HCT116 (cell line): ENCODE data around the gene SLC6A11. TPM values are rescaled to one million over a fixed set of nuclear protein-coding genes. Genes with fewer than 3 reads are reported as not detected.
A peak's percentile ranks its signal among the peaks of the same experiment; 100 is the strongest.

ENCODE experiments used
- ATAC-seq: fragments of 200-7000 bp; cut with Tn5 transposase; 2 replicates; pipeline ENCODE4 v1.9.1; 2020; ENCODE audit warnings: mild to moderate bottlenecking, moderate library complexity
- BruUV-seq: library from RNA; stranded (reverse); fragments of 400-500 nt; replicated peaks from 2 replicates; lab custom pipeline; 2021; lab: Mats Ljungman, UMichigan
- CTCF ChIA-PET: fragments of 300-600 bp; sonication (Branson Sonifier 250); formaldehyde crosslinking; loops from one replicate; lab custom pipeline; 2021; ENCODE audit warnings: antibody characterized with exemption; lab: Charles Lee
- POLR2A ChIA-PET: fragments of 300-600, 350-600 bp; sonication (Branson Sonifier 250); formaldehyde crosslinking; loops from one replicate; lab custom pipeline; 2021; ENCODE audit warnings: antibody characterized with exemption; lab: Charles Lee
- RAD21 ChIA-PET, 2 experiments: fragments of 300-600 bp; sonication (Branson Sonifier 250); formaldehyde crosslinking; loops; one replicate each; lab custom pipeline; 2023; ENCODE audit warnings: low total read pairs in 2 of 2; ENCODE audit not compliant: uncharacterized antibody in 2 of 2, unreplicated experiment in 2 of 2, low non-redundant PET in 1 of 2; lab: Charles Lee
- DNase-seq: peaks from one replicate; pipeline ENCODE4 v3.0.0-alpha.2; 2010; ENCODE audit warnings: low read depth, low spot score
- H2AFZ ChIP-seq: fragments of 200-600 bp; shearing (Covaris generic), sonication (generic); 2 replicates; pipeline ENCODE4 v1.6.1; 2017; ENCODE audit warnings: low read depth, mixed run types, mixed read lengths, antibody characterized with exemption, low read length; ENCODE audit not compliant: poor library complexity, severe bottlenecking
- H3K27ac ChIP-seq: 2 replicates; pipeline ENCODE4 v1.5.1; 2012; ENCODE audit warnings: low read depth, low read length
- H3K27me3 ChIP-seq: fragments of 200-600 bp; sonication (generic); 2 replicates; pipeline ENCODE4 v1.6.1; 2016; ENCODE audit warnings: mixed run types, low read length, mixed read lengths; ENCODE audit not compliant: insufficient read depth
- H3K36me3 ChIP-seq, 2 experiments: fragments of 200-500 bp in 1 of 2; fragments of 200-600 bp in 1 of 2; sonication (Bioruptor generic) in 1 of 2; sonication (generic) in 1 of 2; 2 replicates each; pipeline versions ENCODE4 v1.5.1 to v1.6.1; 2014 to 2016; ENCODE audit warnings: low read length in 2 of 2, inconsistent platforms in 1 of 2, mixed read lengths in 1 of 2, mixed run types in 1 of 2; ENCODE audit not compliant: insufficient read depth in 2 of 2, control insufficient read depth in 1 of 2
- H3K4me1 ChIP-seq, 2 experiments: fragments of 200-600 bp in 1 of 2; sonication (generic) in 1 of 2; 2 replicates each; pipeline versions ENCODE4 v1.5.1 to v1.6.1; 2012 to 2017; ENCODE audit warnings: low read length in 2 of 2, inconsistent platforms in 1 of 2, mild to moderate bottlenecking in 1 of 2, mixed read lengths in 1 of 2, mixed run types in 1 of 2, moderate library complexity in 1 of 2; ENCODE audit not compliant: insufficient read depth in 2 of 2, control insufficient read depth in 1 of 2
- H3K4me2 ChIP-seq: fragments of 200-600 bp; sonication (generic); 2 replicates; pipeline ENCODE4 v1.6.1; 2017; ENCODE audit warnings: mixed run types, low read length, mixed read lengths
- H3K4me3 ChIP-seq, 2 experiments: fragments of 200-600 bp in 1 of 2; sonication (generic) in 1 of 2; replicated peaks in 1 of 2; 2 replicates each; pipeline ENCODE4 v1.5.1; 2011 to 2016; ENCODE audit warnings: low read length in 2 of 2, control low read depth in 1 of 2, low read depth in 1 of 2, mild to moderate bottlenecking in 1 of 2, mixed read lengths in 1 of 2, mixed run types in 1 of 2
- H3K79me2 ChIP-seq: fragments of 200-600 bp; sonication (generic); 2 replicates; pipeline ENCODE4 v1.6.1; 2017; ENCODE audit warnings: mild to moderate bottlenecking, mixed run types, low read length, moderate library complexity, mixed read lengths; ENCODE audit not compliant: insufficient read depth
- H3K9ac ChIP-seq: fragments of 200-600 bp; sonication (generic); 2 replicates; pipeline ENCODE4 v1.6.1; 2016; ENCODE audit warnings: low read length, mixed read lengths
- H3K9me2 ChIP-seq: fragments of 200-600 bp; sonication (generic), shearing (Covaris generic); 2 replicates; pipeline ENCODE4 v1.6.1; 2017; ENCODE audit warnings: mixed run types, mild to moderate bottlenecking, moderate library complexity; ENCODE audit not compliant: insufficient read depth
- H3K9me3 ChIP-seq, 2 experiments: fragments of 200-500 bp in 1 of 2; fragments of 200-600 bp in 1 of 2; sonication (Bioruptor generic) in 1 of 2; sonication (generic) in 1 of 2; 2 replicates each; pipeline ENCODE4 v1.6.1; 2014 to 2017; ENCODE audit warnings: low read length in 2 of 2, mixed read lengths in 2 of 2, inconsistent platforms in 1 of 2, low read depth in 1 of 2, mild to moderate bottlenecking in 1 of 2, mixed run types in 1 of 2, moderate library complexity in 1 of 2; ENCODE audit not compliant: control insufficient read depth in 1 of 2, insufficient read depth in 1 of 2
- H4K20me1 ChIP-seq: fragments of 200-600 bp; sonication (generic), shearing (Covaris generic); 2 replicates; pipeline ENCODE4 v1.6.1; 2017; ENCODE audit warnings: mixed run types, mild to moderate bottlenecking, moderate library complexity; ENCODE audit not compliant: insufficient read depth
- CBX3 ChIP-seq: IDR thresholded peaks from 2 replicates; pipeline ENCODE4 v1.6.1; 2012; ENCODE audit warnings: low read depth
- CEBPB ChIP-seq: IDR thresholded peaks from 2 replicates; pipeline ENCODE4 v1.6.1; 2012; ENCODE audit warnings: low read depth
- CTCF ChIP-seq, 3 experiments: fragments of 200-600 bp in 1 of 3; sonication (generic) in 1 of 3; IDR thresholded peaks in 2 of 3; conservative IDR thresholded peaks in 1 of 3; 2 replicates each; pipeline ENCODE4 v1.5.1; 2012 to 2017; ENCODE audit warnings: low read depth in 2 of 3, low read length in 2 of 3, antibody characterized with exemption in 1 of 3, borderline replicate concordance in 1 of 3, control low read depth in 1 of 3, mild to moderate bottlenecking in 1 of 3, mixed read lengths in 1 of 3, mixed run types in 1 of 3, moderate library complexity in 1 of 3; ENCODE audit not compliant: insufficient read depth in 1 of 3
- ELF1 ChIP-seq: IDR thresholded peaks from 2 replicates; pipeline ENCODE4 v1.6.1; 2012; ENCODE audit warnings: low read depth, borderline replicate concordance
- EZH2 ChIP-seq: fragments of 200-600 bp; sonication (generic); IDR thresholded peaks from 2 replicates; pipeline ENCODE4 v1.6.1; 2017; ENCODE audit warnings: antibody characterized with exemption, mixed run types
- EZH2phosphoT487 ChIP-seq: fragments of 200-600 bp; IDR thresholded peaks from 2 replicates; pipeline ENCODE4 v1.6.1; 2018; ENCODE audit warnings: antibody characterized with exemption, borderline replicate concordance
- FOSL1 ChIP-seq: IDR thresholded peaks from 2 replicates; pipeline ENCODE4 v1.6.1; 2012; ENCODE audit warnings: low read depth
- JUND ChIP-seq: IDR thresholded peaks from 2 replicates; pipeline ENCODE4 v1.6.1; 2012
- POLR2AphosphoS5 ChIP-seq: IDR thresholded peaks from 2 replicates; pipeline ENCODE4 v1.6.1; 2011; ENCODE audit warnings: mild to moderate bottlenecking, low read depth, low read length, moderate library complexity
- RAD21 ChIP-seq: IDR thresholded peaks from 2 replicates; pipeline ENCODE4 v1.6.1; 2012; ENCODE audit warnings: low read depth, mild to moderate bottlenecking
- REST ChIP-seq: IDR thresholded peaks from 2 replicates; pipeline ENCODE4 v1.6.1; 2012; ENCODE audit warnings: low read depth
- SIN3A ChIP-seq: IDR thresholded peaks from 2 replicates; pipeline ENCODE4 v1.6.1; 2012; ENCODE audit warnings: low read depth
- SP1 ChIP-seq: IDR thresholded peaks from 2 replicates; pipeline ENCODE4 v1.6.1; 2012; ENCODE audit warnings: low read depth
- SRF ChIP-seq: IDR thresholded peaks from 2 replicates; pipeline ENCODE4 v1.6.1; 2012; ENCODE audit warnings: low read depth
- TCF7L2 ChIP-seq: IDR thresholded peaks from 2 replicates; pipeline ENCODE4 v1.7.0; 2011; ENCODE audit warnings: borderline replicate concordance, inconsistent platforms; ENCODE audit not compliant: insufficient read depth, insufficient read length; ENCODE audit errors: extremely low read depth
- YY1 ChIP-seq: IDR thresholded peaks from 2 replicates; pipeline ENCODE4 v1.6.1; 2011; ENCODE audit warnings: low read length, low read depth, moderate library complexity, mild to moderate bottlenecking; ENCODE audit not compliant: insufficient replicate concordance; ENCODE audit errors: extremely low read depth
- ZFX ChIP-seq: fragments of 450-650 bp; IDR thresholded peaks from 2 replicates; pipeline ENCODE4 v1.6.1; 2017
- ZNF274 ChIP-seq: fragments of 200-500 bp; sonication (Bioruptor generic); IDR thresholded peaks from 2 replicates; pipeline ENCODE4 v1.6.1; 2014; ENCODE audit warnings: mild to moderate bottlenecking, low read depth, low read length, inconsistent platforms
- intact Hi-C: fragments of 100-400 bp; cut with micrococcal nuclease; formaldehyde crosslinking; loops from 2 replicates; pipeline ENCODE4 v1.10.0; 2022
- total RNA-seq: library from RNA; stranded (reverse); gene quantifications from one replicate; pipeline ENCODE4 v1.2.1, GENCODE V29; 2021; ENCODE audit not compliant: unreplicated experiment
- TF ChIP-seq, protein P1 (sequence below): IDR thresholded peaks from 2 replicates; pipeline ENCODE4 v1.6.1; 2012
- TF ChIP-seq, protein P2 (sequence below): IDR thresholded peaks from 2 replicates; pipeline ENCODE4 v1.6.1; 2011; ENCODE audit warnings: mild to moderate bottlenecking, low read length, moderate library complexity; ENCODE audit not compliant: insufficient replicate concordance; ENCODE audit errors: extremely low read depth

Gene SLC6A11
- total RNA-seq, 1 experiment from 2014 or later = not detected

DNA sequence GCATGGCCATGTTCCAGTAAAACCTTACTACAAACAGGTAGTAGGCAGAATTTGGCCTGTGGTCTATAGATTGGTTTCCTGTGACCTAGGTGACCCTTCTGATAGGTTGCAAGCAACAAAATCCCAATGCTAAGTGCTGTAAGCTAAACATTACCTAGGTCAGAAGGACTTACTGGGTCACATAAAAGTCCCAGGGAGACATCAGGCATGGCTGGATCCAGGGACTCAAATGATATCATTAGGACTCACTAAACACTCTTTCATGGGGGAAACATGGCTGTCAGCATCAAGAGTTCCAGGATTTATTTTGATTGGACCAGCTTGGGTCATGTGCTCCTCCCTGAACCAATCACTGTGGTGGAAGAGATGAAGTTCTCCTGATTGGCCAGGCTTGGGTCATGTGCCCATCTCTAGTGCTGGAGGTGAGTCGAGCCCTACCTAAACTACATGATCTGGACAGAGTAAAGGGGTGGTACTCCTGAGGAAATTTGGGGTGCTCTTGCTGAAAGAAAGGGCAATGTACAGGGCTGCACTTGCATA lies 159.7 kb downstream of the SLC6A11 start:
- Histone ChIP-seq H3K9me2 (no peaks in the 10 kb centered on the region), H3K9ac (no peak overlapping the region)
- ChIA-PET CTCF (no interaction called here), POLR2A (no interaction called here)
- no peak for TF ChIP-seq ZFX
- no peak for TF ChIP-seq JUND
- no peak for TF ChIP-seq RAD21
- TF ChIP-seq EZH2phosphoT487 = no peak
- no peak for TF ChIP-seq POLR2AphosphoS5
- no peak for TF ChIP-seq ELF1
- no peak for TF ChIP-seq REST
- no peak for TF ChIP-seq CTCF (IDR thresholded peaks at IDR 0.05 in 2 of 3, conservative IDR thresholded peaks at IDR 0.05 in 1 of 3; ENCODE audit: borderline replicate concordance in 1 of 3, insufficient read depth in 1 of 3, low read depth in 2 of 3, low read length in 2 of 3)
- TF ChIP-seq FOSL1 = no peak
- TF ChIP-seq CEBPB = no peak
- TF ChIP-seq, protein P1, sequence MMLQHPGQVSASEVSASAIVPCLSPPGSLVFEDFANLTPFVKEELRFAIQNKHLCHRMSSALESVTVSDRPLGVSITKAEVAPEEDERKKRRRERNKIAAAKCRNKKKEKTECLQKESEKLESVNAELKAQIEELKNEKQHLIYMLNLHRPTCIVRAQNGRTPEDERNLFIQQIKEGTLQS = no peak
- no peak for TF ChIP-seq SIN3A
- TF ChIP-seq, protein P2, sequence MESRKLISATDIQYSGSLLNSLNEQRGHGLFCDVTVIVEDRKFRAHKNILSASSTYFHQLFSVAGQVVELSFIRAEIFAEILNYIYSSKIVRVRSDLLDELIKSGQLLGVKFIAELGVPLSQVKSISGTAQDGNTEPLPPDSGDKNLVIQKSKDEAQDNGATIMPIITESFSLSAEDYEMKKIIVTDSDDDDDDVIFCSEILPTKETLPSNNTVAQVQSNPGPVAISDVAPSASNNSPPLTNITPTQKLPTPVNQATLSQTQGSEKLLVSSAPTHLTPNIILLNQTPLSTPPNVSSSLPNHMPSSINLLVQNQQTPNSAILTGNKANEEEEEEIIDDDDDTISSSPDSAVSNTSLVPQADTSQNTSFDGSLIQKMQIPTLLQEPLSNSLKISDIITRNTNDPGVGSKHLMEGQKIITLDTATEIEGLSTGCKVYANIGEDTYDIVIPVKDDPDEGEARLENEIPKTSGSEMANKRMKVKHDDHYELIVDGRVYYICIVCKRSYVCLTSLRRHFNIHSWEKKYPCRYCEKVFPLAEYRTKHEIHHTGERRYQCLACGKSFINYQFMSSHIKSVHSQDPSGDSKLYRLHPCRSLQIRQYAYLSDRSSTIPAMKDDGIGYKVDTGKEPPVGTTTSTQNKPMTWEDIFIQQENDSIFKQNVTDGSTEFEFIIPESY = no peak
- no peak for TF ChIP-seq SRF
- no peak for TF ChIP-seq YY1
- TF ChIP-seq ZNF274 = no peak
- no peak for TF ChIP-seq CBX3
- TF ChIP-seq SP1 = no peak
- TF ChIP-seq EZH2 = no peak
- TF ChIP-seq TCF7L2 = no peak
- TF ChIP-seq, all 23 proteins: peak for 0
- BruUV-seq = no TSS peak
- Histone ChIP-seq H3K4me2 (no peak overlapping the region), H3K27ac (no peak overlapping the region), H2AFZ (no peak overlapping the region), H3K4me1 (no peaks in the 10 kb centered on the region), H3K4me3 (no peak overlapping the region), H4K20me1 (no peaks in the 10 kb centered on the region), H3K36me3 (no peaks in the 10 kb centered on the region), H3K9me3 (no peaks in the 10 kb centered on the region), H3K27me3 (peaks cover 58% of the 10 kb centered on the region; the same call in 1 of the 2 replicates), H3K79me2 (no peaks in the 10 kb centered on the region)
- DNase-seq (no peak), ATAC-seq (peak; percentile 71)
- RAD21 ChIA-PET = no interaction called here
- intact Hi-C loops = no loop called here
